Activated T-helper 1 cell treated with anti-CD3 and anti-CD28 coated beads, Interleukin-2, amount 50 U/mL, for 16 hours (primary cell): ENCODE results near the gene VPS35L.
"Not testable (repeated sequence)": the region's sequence is repeated elsewhere in the genome, so short reads cannot be mapped to it uniquely, and the experiment has no call there.

Experiments
- DNase-seq, 2 donors: peaks; one replicate each; pipeline ENCODE4 v3.0.0-alpha.2; 2020; ENCODE audit warnings: low read depth in 1 of 2, low spot score in 1 of 2

The VPS35L gene

DNA sequence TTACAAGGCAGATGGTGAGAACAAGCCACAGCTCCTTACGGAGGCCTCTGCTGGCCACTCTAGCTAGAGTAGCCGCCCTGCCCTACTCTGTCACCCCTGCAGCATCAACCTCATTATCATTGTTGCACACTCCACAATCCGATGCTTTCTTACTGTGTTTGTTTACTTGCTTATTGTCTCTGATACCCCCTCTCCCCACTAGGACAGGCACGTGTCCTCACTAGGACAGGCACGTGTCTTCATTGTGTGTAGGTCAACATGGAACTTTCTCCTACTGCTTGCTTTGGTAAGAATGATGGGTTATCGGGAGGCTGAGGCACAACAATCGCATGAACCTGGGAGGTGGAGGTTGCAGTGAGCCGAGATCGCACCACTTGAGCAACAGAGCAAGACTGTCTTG is 98.6 kb downstream of the VPS35L start:
- no peak for DNase-seq

- DNase-seq = no peak
Observed at GRCh38 chr16:19655242-19655777, 99.8 kb downstream of the VPS35L start.

- DNase-seq = no peak
Observed at GRCh38 chr16:19657831-19658230, 102.3 kb downstream of the VPS35L start.

- no peak for DNase-seq
Observed at GRCh38 chr16:19659554-19659953, 104.1 kb downstream of the VPS35L start.

GRCh38 chr16:19660432-19660831 is 104.9 kb downstream of the VPS35L start:
- no peak for DNase-seq

GRCh38 chr16:19662351-19662750 is 106.8 kb downstream of the VPS35L start:
- DNase-seq = no peak

GRCh38 chr16:19664166-19664565 is 108.7 kb downstream of the VPS35L start:
- DNase-seq = no peak

DNA sequence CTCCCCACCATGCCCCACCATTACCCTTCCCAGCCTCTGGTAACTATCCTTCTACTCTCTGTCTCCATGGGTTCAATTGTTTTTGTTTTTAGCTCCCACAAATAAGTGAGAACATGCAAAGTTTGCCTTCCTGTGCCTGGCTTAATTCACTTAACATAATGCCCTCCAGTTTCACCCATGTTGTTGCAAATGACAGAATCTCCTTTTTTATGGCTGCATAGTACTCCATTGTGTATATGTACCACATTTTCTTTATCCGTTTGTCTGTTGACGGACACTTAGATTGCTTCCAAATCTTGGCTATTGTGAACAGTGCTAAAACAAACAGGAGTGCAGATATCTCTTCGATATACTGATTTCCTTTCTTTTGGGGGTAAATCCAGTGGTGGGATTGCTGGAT is 109.8 kb downstream of the VPS35L start:
- not testable (repeated sequence) for DNase-seq

- DNase-seq = no peak
Observed at GRCh38 chr16:19666477-19666876, 111.0 kb downstream of the VPS35L start.

DNA sequence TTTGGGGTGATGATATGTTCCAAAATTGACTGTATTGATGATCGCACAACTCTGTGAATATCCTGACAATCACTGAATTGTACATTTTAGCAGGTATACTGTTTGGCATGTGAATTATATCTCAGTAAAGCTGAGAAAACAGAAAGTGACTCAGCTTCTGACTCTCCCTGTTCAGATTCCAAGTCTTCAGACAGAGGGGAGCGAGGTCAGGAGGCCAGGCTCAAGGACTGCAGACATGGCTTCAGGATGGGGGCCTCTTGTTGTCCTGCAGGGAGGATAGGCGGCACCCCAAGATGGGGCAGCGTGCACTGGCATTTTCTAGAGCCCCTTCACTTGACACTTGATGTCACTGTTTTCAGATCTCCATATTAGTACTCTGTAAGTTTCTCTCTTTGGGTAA is 116.9 kb downstream of the VPS35L start:
- DNase-seq = no peak

- no peak for DNase-seq
Observed at GRCh38 chr16:19674485-19674884, 119.0 kb downstream of the VPS35L start.

GRCh38 chr16:19677402-19677801 is 121.9 kb downstream of the VPS35L start:
- no peak for DNase-seq

GRCh38 chr16:19678804-19679203 is 123.3 kb downstream of the VPS35L start:
- DNase-seq = no peak

GRCh38 chr16:19679281-19679680 is 123.8 kb downstream of the VPS35L start:
- DNase-seq = not testable (repeated sequence)

- no peak for DNase-seq
Observed at GRCh38 chr16:19680881-19681340, 125.4 kb downstream of the VPS35L start.

DNA sequence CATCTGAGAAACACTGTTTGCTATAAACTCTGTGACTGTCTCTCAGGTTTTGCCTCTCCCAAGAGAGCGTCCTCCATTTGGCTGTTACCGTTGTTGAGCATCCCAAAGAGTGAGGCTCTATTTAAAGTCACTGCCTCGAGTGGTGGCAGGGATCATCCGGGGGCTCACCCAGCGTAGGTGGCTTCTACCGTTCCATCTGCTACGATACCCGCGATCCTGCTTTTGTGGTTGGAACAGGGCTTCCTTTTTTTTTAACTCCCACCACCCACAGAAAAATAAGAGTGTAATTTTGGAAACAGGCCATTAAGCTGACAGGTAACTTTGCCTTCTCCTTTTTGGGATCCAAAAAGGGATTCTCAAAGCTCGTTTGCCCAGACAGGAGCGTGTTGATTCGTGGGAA is 126.1 kb downstream of the VPS35L start:
- DNase-seq = no peak

GRCh38 chr16:19683453-19684236 is 128.1 kb downstream of the VPS35L start:
- DNase-seq = no peak

DNA sequence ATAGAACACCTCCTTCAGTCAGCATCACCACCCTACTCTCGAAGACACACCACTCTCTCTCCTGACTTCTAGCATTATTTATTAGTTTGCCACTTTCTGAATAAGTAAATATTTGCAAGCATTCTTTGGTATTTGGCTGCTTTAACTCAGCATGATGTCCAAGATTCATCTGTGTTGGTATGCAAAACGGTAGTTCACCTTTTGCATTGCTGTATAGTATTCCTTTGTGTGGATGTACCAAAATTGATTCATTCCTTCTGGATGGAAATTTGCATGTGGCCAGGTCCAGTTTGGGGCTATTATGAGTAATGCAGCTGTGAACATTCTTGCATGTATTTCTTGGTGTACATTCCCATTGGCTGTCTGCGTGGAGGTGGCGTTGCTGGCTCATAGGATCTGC is 129.7 kb downstream of the VPS35L start:
- DNase-seq = no peak

- no peak for DNase-seq
Observed at GRCh38 chr16:19687279-19687678, 131.8 kb downstream of the VPS35L start.

DNA sequence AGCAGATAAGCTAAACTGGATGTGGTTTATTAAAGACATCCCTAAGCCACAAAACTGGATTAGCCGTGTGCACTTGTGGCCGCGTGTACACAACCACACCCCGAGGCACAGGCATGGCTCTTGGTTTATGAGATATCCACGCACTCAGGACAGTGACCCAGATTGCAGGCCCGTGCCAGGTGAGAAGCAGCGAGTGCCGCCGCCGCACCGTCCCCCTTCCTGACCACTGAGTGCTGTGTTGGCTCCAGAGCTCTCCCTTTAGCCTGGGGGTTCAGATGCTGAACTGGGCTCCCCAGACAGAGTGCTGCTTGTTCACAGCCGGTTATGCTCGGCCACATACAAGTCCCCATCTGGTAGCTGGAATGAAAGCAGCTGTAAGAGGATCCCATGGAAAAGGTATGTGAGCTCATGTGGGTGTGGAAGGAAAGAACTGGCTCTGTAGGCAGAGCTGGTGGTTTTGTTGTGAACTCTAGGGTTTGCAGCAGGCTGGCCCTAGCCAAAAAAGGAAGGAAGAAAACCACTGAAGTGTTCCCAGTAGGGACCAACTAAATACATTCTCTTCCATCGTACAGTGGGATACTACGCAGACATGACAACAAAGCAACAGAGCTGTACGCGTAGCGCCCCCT is 133.0 kb downstream of the VPS35L start:
- DNase-seq = no peak

GRCh38 chr16:19689342-19689741 is 133.8 kb downstream of the VPS35L start:
- no peak for DNase-seq

- no peak for DNase-seq
Observed at GRCh38 chr16:19690196-19690595, 134.7 kb downstream of the VPS35L start.
